Liver (tissue), 9 donors: ENCODE data around the gene ILRUN. TPM values are rescaled to one million over a fixed set of nuclear protein-coding genes. Genes with fewer than 3 reads are reported as not detected.
A peak's percentile ranks its signal among the peaks of the same experiment; 100 is the strongest.

Source experiments
- DNase-seq: peaks from one replicate; pipeline ENCODE4 v3.0.0-alpha.2; 2017; ENCODE audit warnings: low spot score
- H3K27ac ChIP-seq, 2 donors: one replicate each; pipeline ENCODE4 v1.7.0; 2013; ENCODE audit warnings: inconsistent platforms in 2 of 2, low read length in 2 of 2, control low read depth in 1 of 2, low read depth in 1 of 2, mild to moderate bottlenecking in 1 of 2
- H3K27me3 ChIP-seq, 4 donors: one replicate each; pipeline versions ENCODE4 v1.6.1 to v1.7.0; 2013; ENCODE audit warnings: low read length in 3 of 4, inconsistent platforms in 1 of 4, mild to moderate bottlenecking in 1 of 4, moderate library complexity in 1 of 4; ENCODE audit not compliant: control insufficient read depth in 4 of 4, insufficient read depth in 4 of 4
- H3K36me3 ChIP-seq, 4 donors: one replicate each; pipeline versions ENCODE4 v1.6.1 to v1.7.0; 2013; ENCODE audit warnings: low read length in 3 of 4, mild to moderate bottlenecking in 3 of 4, low read depth in 1 of 4, moderate library complexity in 1 of 4; ENCODE audit not compliant: control insufficient read depth in 4 of 4, insufficient read depth in 3 of 4
- H3K4me1 ChIP-seq, 4 donors: one replicate each; pipeline versions ENCODE4 v1.6.1 to v1.7.0; 2013; ENCODE audit warnings: low read length in 3 of 4, mild to moderate bottlenecking in 3 of 4, moderate library complexity in 1 of 4; ENCODE audit not compliant: control insufficient read depth in 4 of 4, insufficient read depth in 4 of 4
- H3K4me3 ChIP-seq, 3 donors: one replicate each; pipeline versions ENCODE4 v1.6.1 to v1.7.0; 2013; ENCODE audit warnings: low read length in 3 of 3, control low read depth in 1 of 3, low read depth in 1 of 3, mild to moderate bottlenecking in 1 of 3
- H3K9ac ChIP-seq, 2 donors: one replicate each; pipeline ENCODE4 v1.7.0; 2013; ENCODE audit warnings: low read length in 2 of 2, mild to moderate bottlenecking in 2 of 2, moderate library complexity in 2 of 2, control low read depth in 1 of 2, low read depth in 1 of 2
- H3K9me3 ChIP-seq, 4 donors: one replicate each; pipeline versions ENCODE4 v1.6.1 to v1.7.0; 2013; ENCODE audit warnings: low read length in 3 of 4; ENCODE audit not compliant: control insufficient read depth in 4 of 4
- ATF3 ChIP-seq: IDR thresholded peaks from 2 replicates; pipeline ENCODE4 v1.6.1; 2016; ENCODE audit warnings: antibody characterized with exemption
- CTCF ChIP-seq: fragments of 150-350 bp; IDR thresholded peaks from 2 replicates; pipeline ENCODE4 v1.5.1; 2017; ENCODE audit warnings: improper control_type of control experiment, low read depth, low read length; ENCODE audit not compliant: missing input control
- EGR1 ChIP-seq, 2 donors: IDR thresholded peaks; 2 replicates each; pipeline ENCODE4 v1.6.1; 2016 to 2018; ENCODE audit warnings: antibody characterized with exemption in 2 of 2, low read depth in 2 of 2
- FOXA1 ChIP-seq: IDR thresholded peaks from 2 replicates; pipeline ENCODE4 v1.6.1; 2016; ENCODE audit warnings: antibody characterized with exemption
- FOXA2 ChIP-seq: IDR thresholded peaks from 2 replicates; pipeline ENCODE4 v1.6.1; 2016; ENCODE audit warnings: antibody characterized with exemption
- GABPA ChIP-seq, 2 donors: IDR thresholded peaks in 1 of 2; conservative IDR thresholded peaks in 1 of 2; 2 replicates each; pipeline ENCODE4 v1.6.1; 2016; ENCODE audit warnings: antibody characterized with exemption in 2 of 2, mild to moderate bottlenecking in 1 of 2, moderate library complexity in 1 of 2
- HNF4A ChIP-seq, 2 donors: conservative IDR thresholded peaks; 2 replicates each; pipeline ENCODE4 v1.6.1; 2016; ENCODE audit warnings: antibody characterized with exemption in 2 of 2, mild to moderate bottlenecking in 2 of 2
- HNF4G ChIP-seq: IDR thresholded peaks from 2 replicates; pipeline ENCODE4 v1.6.1; 2016; ENCODE audit warnings: antibody characterized with exemption
- JUND ChIP-seq, 2 donors: IDR thresholded peaks; 2 replicates each; pipeline ENCODE4 v1.6.1; 2016; ENCODE audit warnings: antibody characterized with exemption in 2 of 2
- MAX ChIP-seq: IDR thresholded peaks from 2 replicates; pipeline ENCODE4 v1.6.1; 2016; ENCODE audit warnings: antibody characterized with exemption
- NR2F2 ChIP-seq: IDR thresholded peaks from 2 replicates; pipeline ENCODE4 v1.6.1; 2016; ENCODE audit warnings: antibody characterized with exemption
- RAD21 ChIP-seq, 2 donors: IDR thresholded peaks; 2 replicates each; pipeline ENCODE4 v1.6.1; 2016; ENCODE audit warnings: antibody characterized with exemption in 2 of 2, mild to moderate bottlenecking in 2 of 2
- REST ChIP-seq: IDR thresholded peaks from 2 replicates; pipeline ENCODE4 v1.6.1; 2016; ENCODE audit warnings: antibody characterized with exemption, mild to moderate bottlenecking
- RXRA ChIP-seq, 2 donors: IDR thresholded peaks; 2 replicates each; pipeline ENCODE4 v1.6.1; 2017 to 2018; ENCODE audit warnings: antibody characterized with exemption in 2 of 2, mild to moderate bottlenecking in 1 of 2
- SP1 ChIP-seq: IDR thresholded peaks from 2 replicates; pipeline ENCODE4 v1.6.1; 2018; ENCODE audit warnings: antibody characterized with exemption, mild to moderate bottlenecking
- TAF1 ChIP-seq: conservative IDR thresholded peaks from 2 replicates; pipeline ENCODE4 v1.6.1; 2016; ENCODE audit warnings: antibody characterized with exemption, mild to moderate bottlenecking
- YY1 ChIP-seq: IDR thresholded peaks from 2 replicates; pipeline ENCODE4 v1.6.1; 2016; ENCODE audit warnings: antibody characterized with exemption, mild to moderate bottlenecking
- ZBTB33 ChIP-seq: IDR thresholded peaks from 2 replicates; pipeline ENCODE4 v1.6.1; 2016; ENCODE audit warnings: antibody characterized with exemption
- WGBS: extraction: QIAGEN DNeasy Blood & Tissue Kit; methylation state at CpG from one replicate; pipeline ENCODE4 v1.1.7; 2013; 5-methylcytosine and 5-hydroxymethylcytosine counted together
- polyA plus RNA-seq, 2 donors: library from polyadenylated mRNA; stranded (reverse) in 1 of 2; unstranded in 1 of 2; fragments of 200-250 nt in 1 of 2; fragments of >200 nt in 1 of 2; fragmentation: Nextera tagmentation in 1 of 2; extraction: Ambion mirVana in 1 of 2; gene quantifications; one replicate each; pipeline versions ENCODE4 v1.2.1 to v1.2.3, GENCODE V29; 2013 to 2015
- total RNA-seq, 2 donors: library from RNA; depleted of rRNA; stranded (reverse); fragments of >200 nt; gene quantifications; one replicate each; pipeline ENCODE4 v1.2.3, GENCODE V29; 2014
- donor health status: healthy.
- donor health status: healthy.
- donor health status: healthy.
- donor health status: healthy.
- donor health status: healthy.

The ILRUN gene
- total and polyA plus RNA-seq, 4 donors = 20.3 to 77.3 (median 46.2) TPM

- H3K9me3 ChIP-seq = no peaks in the 10 kb centered on the region
- H3K4me1 ChIP-seq = peaks cover 10 to 45% (median 31%) of the 10 kb centered on the region in 4 donors
- no peaks in the 10 kb centered on the region for H3K27me3 ChIP-seq
- DNase-seq = no peak
- WGBS = 34% methylated on average over 5 of the region's 5 CpGs
- no peak for TF ChIP-seq TAF1
- TF ChIP-seq CTCF = no peak
- no peak for TF ChIP-seq SP1
- TF ChIP-seq RAD21 (IDR thresholded peaks at IDR 0.05) = peak in 1 of 2 donors; percentile 8
- TF ChIP-seq HNF4A (conservative IDR thresholded peaks at IDR 0.05) = peak; percentile 30 to 39
- peak; percentile 32 for TF ChIP-seq RXRA (IDR thresholded peaks at IDR 0.05)
- TF ChIP-seq HNF4G = no peak
- TF ChIP-seq FOXA2 = no peak
- no peak for TF ChIP-seq YY1
- no peak for TF ChIP-seq GABPA (IDR thresholded peaks at IDR 0.05 in 1 of 2, conservative IDR thresholded peaks at IDR 0.05 in 1 of 2)
- no peaks in the 10 kb centered on the region for H3K36me3 ChIP-seq
- no peak overlapping the region for H3K4me3 ChIP-seq
- H3K9ac ChIP-seq = no peak overlapping the region
- peak overlapping the region; percentile 59 to 79 for H3K27ac ChIP-seq
Measured at GRCh38 chr6:34688956-34689355, 7.6 kb downstream of the ILRUN start.

- 83% methylated on average over 2 of the region's 2 CpGs for WGBS
- Histone ChIP-seq H3K4me3 (no peak overlapping the region), H3K4me1 (peaks cover 16 to 43% (median 34%) of the 10 kb centered on the region in 4 donors), H3K9me3 (no peaks in the 10 kb centered on the region), H3K36me3 (no peaks in the 10 kb centered on the region), H3K9ac (no peak overlapping the region), H3K27ac (no peak overlapping the region), H3K27me3 (no peaks in the 10 kb centered on the region)
- DNase-seq = no peak
- no peak for TF ChIP-seq FOXA2
- no peak for TF ChIP-seq RXRA (IDR thresholded peaks at IDR 0.05)
- TF ChIP-seq NR2F2 = no peak
- no peak for TF ChIP-seq ATF3
- no peak for TF ChIP-seq HNF4G
- TF ChIP-seq EGR1 (IDR thresholded peaks at IDR 0.05; ENCODE audit: low read depth in 2 of 2) = no peak
- TF ChIP-seq JUND (IDR thresholded peaks at IDR 0.05) = no peak
- no peak for TF ChIP-seq ZBTB33
- no peak for TF ChIP-seq MAX
- no peak for TF ChIP-seq RAD21 (IDR thresholded peaks at IDR 0.05)
- no peak for TF ChIP-seq SP1
- TF ChIP-seq CTCF = no peak
- no peak for TF ChIP-seq TAF1
- TF ChIP-seq REST = no peak
- no peak for TF ChIP-seq YY1
- TF ChIP-seq FOXA1 = no peak
- no peak for TF ChIP-seq HNF4A (conservative IDR thresholded peaks at IDR 0.05)
- no peak for TF ChIP-seq GABPA (IDR thresholded peaks at IDR 0.05 in 1 of 2, conservative IDR thresholded peaks at IDR 0.05 in 1 of 2)
Measured at GRCh38 chr6:34684919-34685318, 11.6 kb downstream of the ILRUN start.
